GM10248 (cell line): ENCODE data around the gene SH3RF3.

Experiments used
- CTCF ChIA-PET: fragments of 300-600 bp; sonication (Branson Sonifier 250); formaldehyde crosslinking; extraction: SDS; loops from one replicate; lab custom pipeline; 2021; ENCODE audit warnings: antibody characterized with exemption; lab: Yijun Ruan, JAX
- POLR2A ChIA-PET: fragments of 350-650 bp; sonication (Branson Sonifier 250); formaldehyde crosslinking; extraction: SDS; loops from one replicate; lab custom pipeline; 2020; ENCODE audit warnings: antibody characterized with exemption; lab: Yijun Ruan, JAX
- DNase-seq: peaks from one replicate; pipeline ENCODE4 v3.0.0; 2012; ENCODE audit errors: extremely low spot score
- CTCF ChIP-seq: IDR thresholded peaks from 2 replicates; pipeline ENCODE4 v1.5.1; 2012; ENCODE audit warnings: mild to moderate bottlenecking, low read depth; ENCODE audit errors: extremely low read depth, missing control alignments, control extremely low read depth

The SH3RF3 gene

GRCh38 chr2:109214651-109215371, 85.8 kb downstream of the SH3RF3 start:
- no peak for TF ChIP-seq CTCF
- CTCF ChIA-PET, result interaction anchor here (1.1 to 1.6 kb wide), 3 partner anchors 9 to 29 kb away, joined by 3 to 5 read pairs (median 4); no protein-coding TSS in a partner anchor
- POLR2A ChIA-PET, result no interaction called here
- no peak for DNase-seq

- TF ChIP-seq CTCF, result no peak
- no peak for DNase-seq
- ChIA-PET CTCF (interaction anchor here (0.9 to 1.6 kb wide), 4 partner anchors 10 to 28 kb away, joined by 3 to 5 read pairs (median 4); no protein-coding TSS in a partner anchor), POLR2A (no interaction called here)
Observed at GRCh38 chr2:109215866-109216265, 86.9 kb downstream of the SH3RF3 start.

- no peak for TF ChIP-seq CTCF
- POLR2A ChIA-PET, result no interaction called here
- DNase-seq, result no peak
- CTCF ChIA-PET, result interaction anchor here (0.9 to 1.6 kb wide), 3 partner anchors 9 to 28 kb away, joined by 3 to 5 read pairs (median 4); no protein-coding TSS in a partner anchor
Observed at GRCh38 chr2:109216332-109216731, 87.3 kb downstream of the SH3RF3 start.

- ChIA-PET CTCF (interaction anchor here (1.3 kb wide), 1 partner anchor 9 kb away, joined by 3 read pairs; no protein-coding TSS in a partner anchor), POLR2A (no interaction called here)
- no peak for TF ChIP-seq CTCF
- DNase-seq, result no peak
Observed at GRCh38 chr2:109217362-109218086, 88.5 kb downstream of the SH3RF3 start.

GRCh38 chr2:109218087-109218791, 89.2 kb downstream of the SH3RF3 start:
- CTCF ChIA-PET, result interaction anchor here (1.3 kb wide), 1 partner anchor 8 kb away, joined by 3 read pairs; no protein-coding TSS in a partner anchor
- TF ChIP-seq CTCF, result no peak
- POLR2A ChIA-PET, result no interaction called here
- no peak for DNase-seq

GRCh38 chr2:109218792-109219126, 89.8 kb downstream of the SH3RF3 start:
- ChIA-PET CTCF (no interaction called here), POLR2A (no interaction called here)
- no peak for DNase-seq
- TF ChIP-seq CTCF, result no peak
